Neuronal stem cell (in vitro differentiated cells): Measurements from ENCODE around the gene ZNF827.

ENCODE experiments used
- DNase-seq: peaks from one replicate; pipeline ENCODE4 v3.0.0-alpha.2; 2013; ENCODE audit warnings: low spot score
- H2AFZ ChIP-seq: one replicate; pipeline ENCODE4 v1.6.1; 2013; ENCODE audit warnings: mild to moderate bottlenecking, low read length, inconsistent platforms
- H2AK5ac ChIP-seq: 2 replicates; pipeline ENCODE4 v1.6.1; 2013; ENCODE audit warnings: low read depth, mild to moderate bottlenecking, inconsistent platforms, low read length, moderate library complexity, mixed read lengths
- H2BK120ac ChIP-seq: 2 replicates; pipeline ENCODE4 v1.6.1; 2013; ENCODE audit warnings: low read depth, mild to moderate bottlenecking, inconsistent platforms, low read length, moderate library complexity, mixed read lengths
- H2BK12ac ChIP-seq: one replicate; pipeline ENCODE4 v1.6.1; 2013; ENCODE audit warnings: low read length, inconsistent platforms
- H2BK15ac ChIP-seq: 2 replicates; pipeline ENCODE4 v1.6.1; 2013; ENCODE audit warnings: mild to moderate bottlenecking, low read length, inconsistent platforms, mixed read lengths
- H2BK5ac ChIP-seq: one replicate; pipeline ENCODE4 v1.6.1; 2013; ENCODE audit warnings: inconsistent platforms, mild to moderate bottlenecking, low read length, moderate library complexity
- H3K14ac ChIP-seq: one replicate; pipeline ENCODE4 v1.6.1; 2013; ENCODE audit warnings: low read length, inconsistent platforms
- H3K18ac ChIP-seq: 2 replicates; pipeline ENCODE4 v1.6.1; 2013; ENCODE audit warnings: low read length, inconsistent platforms
- H3K23ac ChIP-seq: 2 replicates; pipeline ENCODE4 v1.6.1; 2013; ENCODE audit warnings: low read depth, mild to moderate bottlenecking, mixed read lengths, low read length, inconsistent platforms; ENCODE audit not compliant: poor library complexity
- H3K27ac ChIP-seq: replicated peaks from 3 replicates; pipeline ENCODE4 v1.5.1; 2013; ENCODE audit warnings: low read length, inconsistent platforms
- H3K27me3 ChIP-seq, 3 experiments: 2 replicates each; pipeline ENCODE4 v1.6.1; 2013; ENCODE audit warnings: low read length in 3 of 3, mild to moderate bottlenecking in 2 of 3, inconsistent platforms in 1 of 3, low read depth in 1 of 3, mixed read lengths in 1 of 3, moderate library complexity in 1 of 3; ENCODE audit not compliant: control insufficient read depth in 3 of 3, insufficient read depth in 3 of 3
- H3K36me3 ChIP-seq, 2 donors: replicated peaks in 1 of 2; 2 replicates each; pipeline ENCODE4 v1.6.1; 2013; ENCODE audit warnings: low read length in 2 of 2; ENCODE audit not compliant: control insufficient read depth in 2 of 2, insufficient read depth in 2 of 2
- H3K4ac ChIP-seq: 2 replicates; pipeline ENCODE4 v1.6.1; 2013; ENCODE audit warnings: inconsistent platforms, mild to moderate bottlenecking, low read length, moderate library complexity
- H3K4me1 ChIP-seq, 2 donors: 1 replicate in 1 of 2; 2 replicates in 1 of 2; pipeline ENCODE4 v1.6.1; 2013; ENCODE audit warnings: low read length in 2 of 2, low read depth in 1 of 2; ENCODE audit not compliant: control insufficient read depth in 2 of 2, insufficient read depth in 1 of 2
- H3K4me2 ChIP-seq: one replicate; pipeline ENCODE4 v1.6.1; 2013; ENCODE audit warnings: mild to moderate bottlenecking, low read length, inconsistent platforms; ENCODE audit not compliant: insufficient read depth, poor library complexity, severe bottlenecking
- H3K4me3 ChIP-seq, 2 donors: 2 replicates each; pipeline ENCODE4 v1.5.1; 2013; ENCODE audit warnings: low read length in 2 of 2, mild to moderate bottlenecking in 2 of 2, inconsistent platforms in 1 of 2, moderate library complexity in 1 of 2
- H3K79me1 ChIP-seq: one replicate; pipeline ENCODE4 v1.6.1; 2013; ENCODE audit warnings: low read depth, mild to moderate bottlenecking, inconsistent platforms, low read length, moderate library complexity
- H3K9ac ChIP-seq: one replicate; pipeline ENCODE4 v1.6.1; 2013; ENCODE audit warnings: mild to moderate bottlenecking, low read depth, low read length, inconsistent platforms; ENCODE audit not compliant: poor library complexity
- H3K9me3 ChIP-seq, 2 donors: replicated peaks in 1 of 2; 2 replicates each; pipeline versions ENCODE3 to v1.6.1; 2013; ENCODE audit warnings: low read length in 2 of 2, mild to moderate bottlenecking in 2 of 2, inconsistent platforms in 1 of 2, low read depth in 1 of 2, mixed read lengths in 1 of 2, moderate library complexity in 1 of 2; ENCODE audit not compliant: control insufficient read depth in 2 of 2, insufficient read depth in 1 of 2
- H4K8ac ChIP-seq: one replicate; pipeline ENCODE4 v1.6.1; 2013; ENCODE audit warnings: low read depth, mild to moderate bottlenecking, inconsistent platforms, low read length, moderate library complexity
- H4K91ac ChIP-seq: one replicate; pipeline ENCODE4 v1.6.1; 2013; ENCODE audit warnings: low read length, low read depth, mild to moderate bottlenecking, inconsistent platforms; ENCODE audit not compliant: poor library complexity
- WGBS, 2 donors: extraction: QIAGEN DNeasy Blood & Tissue Kit; methylation state at CpG; one replicate each; pipeline ENCODE4 v1.1.7; 2013; ENCODE audit warnings: missing lambda C conversion rate in 2 of 2, mixed read lengths in 1 of 2; ENCODE audit not compliant: insufficient read length in 2 of 2, insufficient replicate concordance in 1 of 2; ENCODE audit errors: extremely low coverage in 2 of 2; 5-methylcytosine and 5-hydroxymethylcytosine counted together

Gene ZNF827

DNA sequence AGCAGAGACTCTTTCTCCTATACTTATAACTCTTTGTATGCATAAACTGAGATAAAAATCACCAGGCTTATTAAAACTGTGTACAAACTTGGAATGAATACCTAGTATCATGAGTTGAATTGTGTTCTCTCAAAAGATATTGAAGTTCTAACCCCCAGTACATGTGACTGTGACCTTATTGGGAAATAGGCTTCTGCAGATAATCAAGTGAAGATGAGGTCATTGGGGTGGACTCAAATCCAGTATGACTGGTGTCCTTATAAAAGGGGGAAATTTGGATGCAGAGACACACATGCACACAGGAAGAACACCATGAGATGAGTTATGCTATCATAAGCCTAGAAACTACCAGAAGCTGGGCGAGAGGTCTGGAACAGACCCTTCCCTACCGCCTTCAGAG is 26.2 kb downstream of the ZNF827 start:
- Histone ChIP-seq H3K9ac (no peak overlapping the region), H3K27me3 (no peaks in the 10 kb centered on the region), H3K18ac (no peak overlapping the region), H3K4me3 (no peak overlapping the region), H2BK12ac (no peak overlapping the region), H4K8ac (no peak overlapping the region), H3K23ac (no peak overlapping the region), H2AK5ac (no peak overlapping the region), H3K36me3 (peaks cover 0 to 9% of the 10 kb centered on the region in 2 donors), H3K79me1 (no peaks in the 10 kb centered on the region), H2BK15ac (no peak overlapping the region), H2BK120ac (no peak overlapping the region), H2AFZ (no peak overlapping the region), H3K4me1 (peaks cover 4 to 10% of the 10 kb centered on the region in 2 donors), H3K4ac (no peak overlapping the region), H2BK5ac (no peak overlapping the region), H3K9me3 (peaks cover 0 to 12% of the 10 kb centered on the region in 2 donors), H4K91ac (no peak overlapping the region), H3K27ac (no peak overlapping the region), H3K14ac (no peak overlapping the region), H3K4me2 (no peak overlapping the region)
- no CpG with 5 or more reads among the region's 2 CpGs for WGBS, 2 donors
- DNase-seq, result no peak

DNA sequence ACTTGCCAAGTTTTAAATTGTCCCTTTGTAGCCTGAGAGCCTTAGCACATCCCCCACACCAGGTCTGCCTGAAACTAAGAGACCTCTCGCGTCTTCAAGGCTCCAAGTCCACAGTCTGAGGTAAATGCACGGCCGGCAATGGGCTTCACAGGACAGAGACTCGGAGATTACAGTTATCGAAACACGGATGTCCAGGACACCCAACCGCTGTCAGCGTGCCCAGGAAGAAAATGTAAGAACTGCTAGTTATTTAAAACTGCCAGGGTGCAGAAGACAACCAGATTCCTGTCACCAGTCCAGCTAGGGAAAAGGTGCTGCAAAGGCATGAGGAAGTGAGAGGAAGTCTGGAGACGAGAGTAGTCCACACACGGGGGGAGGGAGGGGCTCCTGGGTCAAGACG is 28.9 kb downstream of the ZNF827 start:
- peaks cover 0 to 2% of the 10 kb centered on the region in 2 donors for H3K36me3 ChIP-seq
- H3K4me2 ChIP-seq, result no peak overlapping the region
- no peak overlapping the region for H3K14ac ChIP-seq
- no peak overlapping the region for H3K23ac ChIP-seq
- no peak overlapping the region for H2BK12ac ChIP-seq
- H3K4me3 ChIP-seq, result no peak overlapping the region
- peaks cover 8 to 10% of the 10 kb centered on the region in 2 donors for H3K4me1 ChIP-seq
- no peak overlapping the region for H2BK15ac ChIP-seq
- WGBS, 2 donors, result no CpG with 5 or more reads among the region's 12 CpGs
- peak overlapping the region; percentile 12 for H2AFZ ChIP-seq
- H4K8ac ChIP-seq, result no peak overlapping the region
- no peak overlapping the region for H3K4ac ChIP-seq
- no peak overlapping the region for H2BK5ac ChIP-seq
- no peak overlapping the region for H3K9ac ChIP-seq
- no peak overlapping the region for H4K91ac ChIP-seq
- no peak overlapping the region for H3K27ac ChIP-seq
- H2BK120ac ChIP-seq, result no peak overlapping the region
- no peak overlapping the region for H3K18ac ChIP-seq
- peaks cover under 1% of the 10 kb centered on the region for H3K79me1 ChIP-seq
- no peak overlapping the region for H2AK5ac ChIP-seq
- H3K27me3 ChIP-seq, result no peaks in the 10 kb centered on the region
- no peaks in the 10 kb centered on the region for H3K9me3 ChIP-seq
- no peak for DNase-seq

DNA sequence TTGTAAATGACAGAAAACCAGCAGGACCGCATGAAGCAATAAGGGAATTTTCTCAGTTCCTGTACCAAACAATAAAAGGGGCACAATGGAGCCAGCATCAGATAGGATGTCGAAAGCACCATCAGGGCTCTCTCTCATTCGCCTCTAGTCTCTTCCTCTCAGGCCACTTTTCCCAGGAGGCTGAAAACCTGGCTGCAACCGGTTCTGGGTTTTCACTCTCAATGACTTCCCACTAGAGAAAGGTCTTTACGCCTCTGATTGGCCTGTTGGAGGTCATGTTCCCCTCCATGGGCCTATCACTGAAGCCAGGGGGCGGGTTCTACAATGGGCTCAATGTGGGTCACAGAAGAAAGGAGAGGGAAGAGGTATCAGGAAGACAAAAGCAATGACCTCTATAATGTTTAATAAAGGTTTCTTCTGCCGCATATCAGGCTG is 29.3 kb downstream of the ZNF827 start:
- Histone ChIP-seq H3K27me3 (no peaks in the 10 kb centered on the region), H3K9ac (no peak overlapping the region), H4K91ac (no peak overlapping the region), H2AK5ac (no peak overlapping the region), H3K36me3 (peaks cover 0 to 4% of the 10 kb centered on the region in 2 donors), H3K18ac (no peak overlapping the region), H2BK15ac (no peak overlapping the region), H2AFZ (peak overlapping the region; percentile 12), H3K23ac (no peak overlapping the region), H2BK120ac (no peak overlapping the region), H4K8ac (no peak overlapping the region), H3K4me2 (no peak overlapping the region), H3K9me3 (no peaks in the 10 kb centered on the region), H3K4me1 (peaks cover 8 to 10% of the 10 kb centered on the region in 2 donors), H2BK5ac (no peak overlapping the region), H3K4ac (no peak overlapping the region), H3K27ac (no peak overlapping the region), H2BK12ac (no peak overlapping the region), H3K4me3 (no peak overlapping the region), H3K14ac (no peak overlapping the region), H3K79me1 (peaks cover 5% of the 10 kb centered on the region)
- WGBS, 2 donors, result no CpG with 5 or more reads among the region's 7 CpGs
- peak; percentile 18 for DNase-seq

DNA sequence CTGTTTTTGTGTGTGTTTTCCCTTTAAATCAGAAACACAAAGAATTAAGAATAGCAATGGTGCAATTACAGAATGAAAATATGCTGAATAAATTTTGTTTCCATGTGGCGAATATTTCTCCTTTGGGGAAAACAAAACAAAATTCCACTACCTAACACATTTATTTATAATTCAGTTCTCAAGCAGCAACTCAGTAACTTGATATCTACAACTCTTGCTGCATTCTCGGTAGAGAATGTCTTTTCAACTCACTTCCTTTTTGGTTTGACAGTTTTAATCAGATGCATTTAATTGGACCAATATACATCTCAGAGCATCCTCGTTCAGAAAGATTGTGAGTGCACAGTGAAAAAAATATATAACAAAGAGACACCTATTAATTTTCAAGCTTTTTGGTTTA is 30.8 kb downstream of the ZNF827 start:
- H3K9ac ChIP-seq, result no peak overlapping the region
- H3K4me2 ChIP-seq, result no peak overlapping the region
- DNase-seq, result no peak
- WGBS, 2 donors, result no CpG with 5 or more reads among the region's 3 CpGs
- H3K27me3 ChIP-seq, result no peaks in the 10 kb centered on the region
- no peak overlapping the region for H3K23ac ChIP-seq
- H3K4ac ChIP-seq, result no peak overlapping the region
- H4K91ac ChIP-seq, result no peak overlapping the region
- peaks cover 0 to 2% of the 10 kb centered on the region in 2 donors for H3K9me3 ChIP-seq
- no peak overlapping the region for H3K4me3 ChIP-seq
- H2AFZ ChIP-seq, result no peak overlapping the region
- H3K36me3 ChIP-seq, result peaks cover under 1 to 17% of the 10 kb centered on the region in 2 donors
- H3K27ac ChIP-seq, result no peak overlapping the region
- H4K8ac ChIP-seq, result no peak overlapping the region
- no peak overlapping the region for H2BK120ac ChIP-seq
- H3K14ac ChIP-seq, result no peak overlapping the region
- no peak overlapping the region for H2BK12ac ChIP-seq
- no peak overlapping the region for H2BK5ac ChIP-seq
- no peak overlapping the region for H2BK15ac ChIP-seq
- no peak overlapping the region for H3K18ac ChIP-seq
- peaks cover 8% of the 10 kb centered on the region for H3K79me1 ChIP-seq
- H2AK5ac ChIP-seq, result no peak overlapping the region
- peaks cover 8 to 10% of the 10 kb centered on the region in 2 donors for H3K4me1 ChIP-seq
